Rectal smooth muscle tissue (tissue), 1 donor: Measurements from ENCODE around the gene BCOR.

Experiments
- H3K27ac ChIP-seq: one replicate; pipeline ENCODE4 v1.7.0; 2013; ENCODE audit warnings: low read depth, low read length, inconsistent platforms
- H3K27me3 ChIP-seq: one replicate; pipeline ENCODE4 v1.7.0; 2013; ENCODE audit warnings: low read length; ENCODE audit not compliant: control insufficient read depth, insufficient read depth
- H3K36me3 ChIP-seq: one replicate; pipeline ENCODE4 v1.7.0; 2013; ENCODE audit warnings: low read length; ENCODE audit not compliant: control insufficient read depth, insufficient read depth
- H3K4me1 ChIP-seq: one replicate; pipeline ENCODE4 v1.7.0; 2013; ENCODE audit warnings: low read length; ENCODE audit not compliant: control insufficient read depth, insufficient read depth
- H3K4me3 ChIP-seq: one replicate; pipeline ENCODE4 v1.7.0; 2013; ENCODE audit warnings: low read length
- H3K9ac ChIP-seq: one replicate; pipeline ENCODE4 v1.7.0; 2013; ENCODE audit warnings: low read length

BCOR gene

DNA sequence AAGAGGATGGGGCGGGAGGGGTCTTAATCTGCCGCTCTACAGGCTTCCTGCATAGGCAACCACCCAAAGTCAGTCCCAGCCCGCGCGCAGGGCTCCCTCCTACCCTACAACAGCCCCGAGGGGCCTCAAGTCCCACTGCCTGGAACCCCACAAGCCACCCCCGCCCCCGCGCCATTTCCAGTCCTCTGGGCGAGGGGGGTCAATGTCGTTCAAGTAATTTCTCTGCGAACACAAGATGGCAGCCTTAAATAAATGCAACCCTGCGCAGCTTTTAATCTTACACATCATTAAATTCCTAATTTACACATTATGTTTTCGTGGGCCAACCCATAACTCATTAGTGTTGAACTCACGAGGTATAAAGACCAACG is 92.9 kb downstream of the BCOR start:
- Histone ChIP-seq H3K27ac (no peak overlapping the region), H3K36me3 (no peaks in the 10 kb centered on the region), H3K4me1 (no peaks in the 10 kb centered on the region), H3K4me3 (peak overlapping the region; percentile 31), H3K27me3 (peaks cover 6% of the 10 kb centered on the region), H3K9ac (no peak overlapping the region)

DNA sequence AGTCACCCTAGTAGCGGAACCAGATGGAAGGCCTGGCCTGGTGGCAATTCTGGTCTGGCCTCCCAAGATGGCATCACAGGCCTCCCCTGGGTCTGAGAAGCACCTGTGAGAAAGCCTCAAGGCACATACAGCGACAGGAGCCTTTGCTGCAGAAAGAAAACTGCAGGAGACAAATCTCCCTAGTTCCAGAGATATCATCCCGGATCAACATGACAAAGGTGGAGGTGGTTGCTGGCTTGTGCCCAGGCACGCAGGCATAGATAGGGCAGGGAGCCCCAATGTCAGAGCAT is 93.6 kb downstream of the BCOR start:
- H3K4me1 ChIP-seq, result no peaks in the 10 kb centered on the region
- peaks cover 6% of the 10 kb centered on the region for H3K27me3 ChIP-seq

DNA sequence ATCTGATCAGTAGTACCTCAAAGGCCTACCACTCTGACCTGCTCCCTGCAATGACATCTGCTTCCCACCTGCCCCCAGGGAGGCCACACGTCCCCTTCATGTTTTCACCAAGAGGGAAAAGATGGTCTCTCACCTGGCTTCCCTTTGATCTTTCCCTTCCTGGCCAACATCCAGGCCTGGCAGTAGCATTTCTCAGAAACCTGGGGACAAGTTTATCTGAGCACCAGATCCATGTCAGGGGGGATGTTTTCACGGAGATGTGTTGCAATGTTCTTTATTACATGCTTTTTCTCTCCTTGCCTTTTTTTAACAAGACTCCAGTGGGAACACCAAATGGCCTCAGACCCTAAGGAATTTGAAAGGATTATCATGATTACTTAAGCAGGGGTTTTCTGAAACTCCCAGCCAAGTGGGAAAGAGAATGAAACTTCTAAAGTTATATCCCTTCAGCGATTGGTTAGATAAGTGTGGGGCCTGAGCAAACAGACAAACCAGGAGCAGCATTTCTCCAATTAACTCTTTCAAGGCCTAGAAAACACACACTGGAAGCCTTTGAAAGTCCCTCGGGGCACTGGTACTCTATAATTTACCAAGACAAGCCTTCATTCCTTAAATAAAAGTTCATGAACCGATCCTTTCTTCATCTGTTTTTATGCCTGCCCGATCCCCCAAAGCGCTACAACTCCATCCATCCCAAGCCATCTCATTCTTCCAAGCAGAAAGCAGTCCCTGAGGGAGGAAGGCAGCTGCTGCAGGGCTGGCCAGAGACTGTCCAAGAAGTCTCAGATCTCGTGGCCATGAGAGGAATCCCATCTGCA is 94.1 kb downstream of the BCOR start:
- no peak overlapping the region for H3K9ac ChIP-seq
- H3K36me3 ChIP-seq, result no peaks in the 10 kb centered on the region
- H3K4me3 ChIP-seq, result no peak overlapping the region
- H3K27me3 ChIP-seq, result peaks cover 6% of the 10 kb centered on the region
- no peak overlapping the region for H3K27ac ChIP-seq
- H3K4me1 ChIP-seq, result no peaks in the 10 kb centered on the region

More for the DNA sequence above, 93.6 kb downstream of the BCOR start:
- Histone ChIP-seq H3K4me3 (no peak overlapping the region), H3K36me3 (no peaks in the 10 kb centered on the region), H3K9ac (no peak overlapping the region), H3K27ac (no peak overlapping the region)

DNA sequence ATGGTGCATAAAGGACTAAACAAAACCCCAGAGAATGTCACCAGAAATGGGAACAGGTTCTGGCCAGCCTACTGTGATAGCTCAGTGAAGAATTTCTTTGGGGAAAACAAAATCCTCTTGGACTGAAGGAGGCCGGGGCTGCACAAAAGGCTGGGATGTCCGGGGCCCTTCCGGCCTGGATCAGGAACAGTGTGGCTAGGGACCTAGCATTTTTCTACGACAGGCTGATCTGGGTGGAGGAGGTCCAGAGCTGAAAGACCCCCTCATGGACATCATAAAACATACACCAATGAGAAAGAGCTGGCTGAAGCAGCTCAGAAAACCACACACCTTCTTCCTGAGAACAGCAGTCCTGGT is 94.7 kb downstream of the BCOR start:
- no peaks in the 10 kb centered on the region for H3K4me1 ChIP-seq
- H3K27me3 ChIP-seq, result peaks cover 6% of the 10 kb centered on the region
- no peak overlapping the region for H3K27ac ChIP-seq
- no peak overlapping the region for H3K9ac ChIP-seq
- H3K36me3 ChIP-seq, result no peaks in the 10 kb centered on the region
- no peak overlapping the region for H3K4me3 ChIP-seq
